AG09309 (cell line): Measurements from ENCODE around the gene EXOC6B.

Experiments used
- DNase-seq: peaks from one replicate; pipeline ENCODE4 v3.0.0-alpha.2; 2010; ENCODE audit warnings: low read depth
- H3K4me3 ChIP-seq: 2 replicates; pipeline ENCODE4 v1.5.1; 2011; ENCODE audit warnings: mild to moderate bottlenecking, low read depth, low read length, moderate library complexity; ENCODE audit not compliant: control insufficient read depth
- CTCF ChIP-seq: IDR thresholded peaks from 2 replicates; pipeline ENCODE4 v1.5.1; 2011; ENCODE audit warnings: mild to moderate bottlenecking, low read depth, low read length, inconsistent platforms; ENCODE audit not compliant: insufficient read depth, control insufficient read depth; ENCODE audit errors: missing control alignments

Gene EXOC6B

GRCh38 chr2:72175636-72176035 is 650.2 kb downstream of the EXOC6B start:
- TF ChIP-seq CTCF, result no peak
- H3K4me3 ChIP-seq, result no peak overlapping the region
- no peak for DNase-seq

GRCh38 chr2:72173640-72174321 is 652.1 kb downstream of the EXOC6B start:
- H3K4me3 ChIP-seq, result no peak overlapping the region
- no peak for TF ChIP-seq CTCF
- DNase-seq, result no peak

GRCh38 chr2:72172478-72172877 is 653.4 kb downstream of the EXOC6B start:
- TF ChIP-seq CTCF, result no peak
- DNase-seq, result no peak
- H3K4me3 ChIP-seq, result no peak overlapping the region

- no peak overlapping the region for H3K4me3 ChIP-seq
- no peak for DNase-seq
- no peak for TF ChIP-seq CTCF
Observed at GRCh38 chr2:72166279-72166678, 659.6 kb downstream of the EXOC6B start.

GRCh38 chr2:72165792-72166191 is 660.0 kb downstream of the EXOC6B start:
- no peak for TF ChIP-seq CTCF
- DNase-seq, result no peak
- H3K4me3 ChIP-seq, result no peak overlapping the region

GRCh38 chr2:72162574-72162973 is 663.3 kb downstream of the EXOC6B start:
- DNase-seq, result no peak
- H3K4me3 ChIP-seq, result no peak overlapping the region
- TF ChIP-seq CTCF, result no peak
